ENCODE measurements around the gene RNASEH2A.

The RNASEH2A gene

DNA sequence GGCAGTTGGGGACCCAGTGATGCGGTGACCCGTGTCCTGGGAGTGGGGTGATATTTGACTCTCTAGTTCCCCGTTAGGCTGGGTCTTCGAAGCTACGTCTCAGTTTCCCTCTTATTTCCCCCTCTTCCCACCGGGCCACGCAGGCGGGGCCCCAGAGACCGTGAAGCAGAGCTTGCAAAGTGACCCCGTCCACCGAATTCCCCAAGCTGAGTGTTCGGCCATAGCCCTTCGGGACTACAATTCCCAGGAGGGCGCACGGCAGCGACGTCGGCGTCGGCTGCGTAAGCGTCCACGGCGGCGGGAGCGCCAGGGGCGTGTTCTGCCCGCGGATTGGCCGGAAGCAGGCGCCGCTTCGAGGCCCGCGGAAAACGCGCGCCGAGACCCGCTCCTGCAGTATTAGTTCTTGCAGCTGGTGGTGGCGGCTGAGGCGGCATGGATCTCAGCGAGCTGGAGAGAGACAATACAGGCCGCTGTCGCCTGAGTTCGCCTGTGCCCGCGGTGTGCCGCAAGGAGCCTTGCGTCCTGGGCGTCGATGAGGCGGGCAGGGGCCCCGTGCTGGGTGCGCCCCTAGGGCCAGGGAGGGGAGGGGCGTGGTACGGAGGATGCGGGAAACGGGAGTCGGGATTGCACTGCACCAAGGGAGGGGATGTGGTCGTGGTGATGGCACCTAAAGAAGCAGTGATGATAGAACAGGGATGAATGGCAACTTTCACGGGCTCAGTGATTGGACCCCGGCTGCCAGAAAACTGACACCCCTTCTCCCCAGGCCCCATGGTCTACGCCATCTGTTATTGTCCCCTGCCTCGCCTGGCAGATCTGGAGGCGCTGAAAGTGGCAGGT is at the start of gene RNASEH2A:
Gene RNASEH2A (plus strand): TSS at position 343 of the 840 bp plus-strand sequence. CDS start 90 bp downstream, at position 433.
- DNase-seq: peak; percentile 91 to 94

DNA sequence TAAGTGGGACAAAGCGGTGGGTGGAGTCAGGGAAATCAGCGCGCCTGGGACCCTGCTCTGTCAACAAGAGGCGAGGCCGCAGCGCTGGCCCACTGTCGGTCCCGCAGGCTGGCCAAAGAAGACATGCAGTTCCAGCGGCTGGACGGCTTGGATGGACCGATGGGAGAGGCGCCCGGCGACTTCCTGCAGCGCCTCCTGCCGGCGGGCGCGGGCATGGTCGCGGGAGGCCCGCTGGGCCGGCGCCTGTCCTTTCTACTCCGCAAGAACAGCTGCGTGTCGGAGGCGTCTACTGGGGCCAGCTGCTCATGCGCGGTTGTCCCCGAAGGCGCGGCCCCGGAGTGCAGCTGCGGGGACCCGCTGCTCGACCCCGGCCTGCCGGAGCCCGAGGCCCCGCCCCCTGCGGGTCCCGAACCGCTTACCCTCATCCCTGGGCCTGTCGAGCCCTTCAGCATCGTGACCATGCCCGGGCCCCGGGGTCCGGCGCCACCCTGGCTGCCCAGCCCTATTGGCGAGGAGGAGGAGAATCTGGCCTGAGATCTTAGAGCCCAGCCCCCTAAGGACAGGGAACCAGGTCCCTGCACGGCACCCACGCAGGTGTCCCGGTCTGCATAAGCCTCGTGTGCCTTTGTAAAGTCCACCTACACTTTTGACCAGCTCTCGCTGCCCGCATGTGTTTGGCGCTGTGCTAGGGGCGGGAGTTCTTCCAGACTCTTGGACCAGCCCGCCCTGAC is 48.7 kb upstream of the RNASEH2A start:
- peak; percentile 82 to 86 for DNase-seq

GRCh38 chr19:12759686-12760085 is 46.7 kb upstream of the RNASEH2A start:
- no peak for DNase-seq

DNA sequence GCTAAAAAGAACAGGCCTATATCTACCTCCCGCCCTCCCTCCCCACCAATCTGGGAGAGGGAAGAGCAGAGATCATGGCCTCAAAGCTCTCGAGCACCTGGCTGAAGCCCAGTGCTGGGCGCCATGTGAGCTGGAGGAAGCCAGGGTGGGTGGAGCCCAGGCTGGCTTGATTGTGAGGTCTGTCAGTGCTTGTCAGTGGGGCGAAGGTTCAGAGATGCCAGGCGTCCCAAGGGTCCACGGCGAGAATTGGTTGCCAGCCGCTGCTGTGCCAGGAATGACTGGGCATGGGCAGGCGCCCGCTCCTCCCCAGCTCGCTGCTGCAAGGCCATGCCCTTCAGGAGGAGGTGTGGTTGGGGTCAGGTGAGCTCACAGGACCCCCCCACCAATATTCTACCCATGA is 43.3 kb upstream of the RNASEH2A start:
- DNase-seq: no peak

- no peak for DNase-seq
Observed at GRCh38 chr19:12764698-12765097, 41.7 kb upstream of the RNASEH2A start.

- DNase-seq: peak; percentile 90 to 94
Observed at GRCh38 chr19:12766051-12766521, 40.3 kb upstream of the RNASEH2A start.

DNA sequence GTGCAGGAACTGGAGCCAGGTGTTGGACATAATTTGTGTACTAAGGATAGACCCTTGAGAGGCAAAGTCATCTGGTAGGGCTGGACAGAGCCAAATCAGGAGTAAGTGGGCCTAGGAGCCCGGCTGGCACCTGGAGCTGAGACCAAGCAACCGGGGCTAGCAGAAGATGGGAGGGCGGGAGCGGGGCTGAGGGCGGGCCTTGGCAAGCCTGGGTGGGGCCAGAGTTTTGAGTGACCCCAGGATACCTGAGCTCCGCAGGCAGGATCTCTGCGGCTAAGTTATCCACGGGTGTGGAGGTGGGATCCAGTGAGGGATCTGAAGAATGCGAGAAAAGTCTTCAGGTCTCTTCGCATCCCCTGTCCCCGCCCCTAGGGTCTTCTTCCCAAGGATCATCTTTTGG is 39.2 kb upstream of the RNASEH2A start:
- DNase-seq: no peak

- no peak for DNase-seq
Observed at GRCh38 chr19:12767666-12768065, 38.7 kb upstream of the RNASEH2A start.

GRCh38 chr19:12769689-12770088 is 36.7 kb upstream of the RNASEH2A start:
- peak; percentile 53 to 72 for DNase-seq

GRCh38 chr19:12770922-12771321 is 35.5 kb upstream of the RNASEH2A start:
- no peak for DNase-seq

DNA sequence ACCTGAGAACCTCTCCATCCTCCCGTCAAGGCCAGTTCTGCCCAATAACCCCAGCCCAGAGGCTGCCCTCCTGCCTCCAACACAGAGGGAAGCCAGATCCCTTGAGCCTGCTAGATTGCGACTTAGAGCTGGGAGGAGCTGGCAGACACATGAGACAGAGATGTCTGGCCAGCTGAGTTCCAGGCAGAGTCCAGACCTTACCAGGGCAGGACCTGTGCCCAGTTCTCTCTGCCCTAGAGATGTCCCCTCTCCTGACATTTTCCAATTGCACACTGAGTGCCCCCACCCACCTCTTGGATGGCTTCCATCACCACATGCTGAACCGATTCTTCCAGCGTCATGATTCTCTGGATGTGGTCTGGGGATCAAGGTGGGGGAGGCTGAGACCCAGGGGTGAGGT is 34.1 kb upstream of the RNASEH2A start:
- no peak for DNase-seq

- DNase-seq: no peak
Observed at GRCh38 chr19:12773571-12773970, 32.8 kb upstream of the RNASEH2A start.

DNA sequence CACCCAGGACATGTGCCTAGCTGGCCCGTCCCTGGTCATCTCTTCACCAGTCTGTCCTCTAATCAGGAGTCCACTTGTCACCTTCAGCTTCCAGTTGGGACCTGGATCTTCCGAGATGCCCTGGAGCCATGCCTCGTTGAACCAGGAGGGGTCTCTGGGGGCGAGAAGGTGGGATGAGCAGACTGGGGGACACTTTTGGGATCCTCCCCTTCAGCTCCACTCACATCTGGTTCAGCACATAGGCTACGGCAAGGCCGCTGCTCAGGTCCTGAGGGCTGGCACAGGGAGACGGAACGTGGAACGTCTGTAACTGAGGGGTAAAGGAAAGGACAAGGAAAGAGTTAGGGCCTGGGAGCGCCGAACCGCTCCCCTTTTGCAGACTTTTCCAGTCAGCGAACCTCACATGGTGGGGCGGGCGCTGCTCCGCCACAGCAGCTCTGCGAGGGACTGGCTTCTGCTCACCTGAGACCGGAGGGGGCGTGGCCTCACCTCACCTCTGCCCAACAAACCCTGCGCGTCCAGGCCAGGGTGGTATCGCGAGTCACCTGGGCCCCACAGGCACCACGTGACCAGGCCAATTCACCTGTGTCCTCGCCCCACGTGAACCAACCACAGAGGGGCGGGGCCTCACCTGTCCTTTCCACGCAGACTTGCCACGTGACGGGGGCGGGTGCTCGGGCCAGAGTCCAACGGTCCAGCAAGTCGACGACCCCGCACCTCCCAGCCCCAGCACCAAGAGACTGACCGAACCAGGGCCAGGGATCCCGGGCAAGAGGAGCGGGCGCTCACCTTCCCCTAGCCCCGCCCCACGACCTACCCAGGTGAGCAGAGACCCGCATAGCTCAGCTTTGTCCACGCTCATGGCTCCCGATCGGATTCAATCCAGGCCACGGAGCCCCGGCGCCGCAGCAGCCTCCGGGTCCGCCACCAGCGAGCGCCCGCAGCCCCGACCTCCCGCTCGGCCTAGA is 31.5 kb upstream of the RNASEH2A start, which contains the start of gene HOOK2:
Gene HOOK2 (minus strand): TSS at position 965 of the 968 bp plus-strand sequence. CDS start 103 bp downstream, at position 862.
- DNase-seq: peak in 1 of 2 experiments; percentile 39

DNA sequence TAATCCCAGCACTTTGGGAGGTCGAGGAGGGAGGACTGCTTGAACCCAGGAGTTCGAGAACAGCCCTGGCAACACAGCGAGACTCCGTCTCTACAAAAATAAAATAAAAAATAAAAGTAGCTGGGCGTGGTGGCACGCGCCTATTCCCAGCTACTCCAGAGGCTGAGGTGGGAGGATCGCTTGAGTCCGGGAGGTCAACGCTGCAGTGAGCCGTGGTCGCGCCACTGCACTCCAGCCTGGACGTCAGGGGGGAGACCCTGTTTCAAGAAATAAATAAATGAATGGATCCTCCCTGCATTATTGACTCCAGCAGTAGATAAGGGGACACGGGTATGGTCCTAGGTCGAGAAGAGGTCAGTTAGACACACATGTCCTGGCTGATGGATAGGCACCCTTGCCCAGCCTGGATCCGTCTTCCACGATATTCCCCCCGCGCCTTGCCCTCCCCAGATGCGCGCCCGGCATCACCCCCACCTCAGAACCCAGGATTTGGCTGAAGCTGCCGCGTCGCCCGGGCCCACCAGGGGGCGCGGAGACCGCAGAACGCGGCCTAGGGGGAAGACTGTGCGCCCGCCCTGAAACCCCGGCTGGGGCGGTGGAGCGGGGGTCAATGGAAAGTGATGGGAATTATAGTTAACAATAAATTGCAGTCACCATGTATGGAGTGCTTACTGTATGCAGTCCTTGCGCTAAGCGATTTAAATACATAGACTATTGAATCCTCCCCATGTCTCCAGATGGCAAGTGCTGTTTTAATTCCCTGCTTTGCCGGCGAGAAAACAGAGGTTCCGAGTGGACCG is 29.0 kb upstream of the RNASEH2A start:
- DNase-seq: peak; percentile 92 to 93

DNA sequence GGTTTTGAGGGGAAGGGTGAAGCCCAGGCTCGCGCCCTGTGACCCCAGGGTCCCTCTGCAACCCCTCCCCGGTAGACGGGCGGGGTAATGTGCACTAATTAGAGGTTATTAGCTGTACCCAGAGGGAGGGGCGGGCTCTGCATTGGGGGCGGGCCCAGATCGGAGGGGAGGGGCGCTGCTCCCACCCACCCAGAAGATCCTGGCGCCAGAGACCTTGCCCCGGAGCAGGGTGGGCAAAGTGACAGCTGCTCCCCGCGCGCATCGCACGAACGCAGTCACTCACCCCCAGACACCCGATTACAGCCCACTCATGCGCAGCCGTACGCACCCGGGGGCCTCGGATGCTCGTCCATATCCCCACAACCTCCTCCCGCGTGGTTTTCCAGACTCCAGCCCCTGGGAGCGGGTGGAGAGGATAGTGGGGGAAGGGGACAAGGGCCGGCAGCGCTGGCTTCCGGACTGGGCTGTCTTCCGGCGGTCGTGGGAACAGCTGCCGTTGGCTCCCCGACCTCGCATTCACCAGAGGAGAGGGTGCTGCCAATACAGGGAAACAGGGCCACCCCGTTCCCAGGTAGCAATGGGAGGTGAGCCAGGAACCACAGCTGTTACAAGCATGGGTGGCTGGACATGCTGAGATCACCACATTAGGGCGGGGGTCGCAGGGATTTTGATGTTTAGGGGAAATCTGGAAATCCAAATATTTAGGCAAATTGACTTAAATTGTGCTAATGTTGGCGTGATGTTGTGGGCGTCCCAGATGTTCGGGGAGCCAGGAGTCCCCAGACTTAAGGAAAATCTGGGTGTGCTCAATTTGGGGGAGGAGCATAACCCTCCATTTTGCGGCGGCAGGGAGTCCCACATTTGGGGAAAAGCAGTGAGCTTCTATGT is 28.1 kb upstream of the RNASEH2A start:
- DNase-seq: peak; percentile 73 to 75

DNA sequence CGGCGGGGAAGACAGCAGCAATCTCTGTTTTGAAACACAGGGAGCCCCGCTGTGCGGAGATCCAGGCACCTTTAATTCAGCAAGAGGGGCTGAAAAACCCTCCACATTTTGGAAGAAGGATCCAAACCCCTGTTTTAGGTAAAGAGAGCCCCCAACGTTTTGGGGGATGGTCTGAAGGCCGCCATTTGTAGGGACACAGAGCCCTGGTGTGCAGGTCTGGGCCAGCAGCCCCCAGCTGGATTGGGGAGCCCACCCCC is 27.6 kb upstream of the RNASEH2A start:
- DNase-seq: no peak

- peak; percentile 44 to 49 for DNase-seq
Observed at GRCh38 chr19:12779162-12779993, 27.0 kb upstream of the RNASEH2A start.

DNA sequence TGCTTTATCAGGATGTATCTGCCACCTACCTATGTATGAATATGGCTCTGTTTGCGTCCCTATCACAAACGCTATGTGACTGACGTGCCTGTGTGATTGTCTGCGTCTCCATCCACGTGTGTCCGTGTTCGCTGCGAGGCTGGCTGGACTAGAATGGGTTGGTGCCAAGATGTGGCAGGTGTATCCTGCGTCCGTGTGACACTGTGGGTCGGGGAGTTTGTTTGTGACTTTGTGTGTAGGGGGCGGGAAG is 24.3 kb upstream of the RNASEH2A start:
- no peak for DNase-seq

GRCh38 chr19:12782424-12783290 is 23.7 kb upstream of the RNASEH2A start:
- peak; percentile 92 to 94 for DNase-seq
